Cerebellar cortex (tissue), 1 donor: Measurements from ENCODE around the gene GREB1L.

ENCODE experiments used
- DNase-seq: peaks from one replicate; pipeline ENCODE4 v3.0.0-alpha.2; 2015; ENCODE audit warnings: low spot score

Gene GREB1L

DNA sequence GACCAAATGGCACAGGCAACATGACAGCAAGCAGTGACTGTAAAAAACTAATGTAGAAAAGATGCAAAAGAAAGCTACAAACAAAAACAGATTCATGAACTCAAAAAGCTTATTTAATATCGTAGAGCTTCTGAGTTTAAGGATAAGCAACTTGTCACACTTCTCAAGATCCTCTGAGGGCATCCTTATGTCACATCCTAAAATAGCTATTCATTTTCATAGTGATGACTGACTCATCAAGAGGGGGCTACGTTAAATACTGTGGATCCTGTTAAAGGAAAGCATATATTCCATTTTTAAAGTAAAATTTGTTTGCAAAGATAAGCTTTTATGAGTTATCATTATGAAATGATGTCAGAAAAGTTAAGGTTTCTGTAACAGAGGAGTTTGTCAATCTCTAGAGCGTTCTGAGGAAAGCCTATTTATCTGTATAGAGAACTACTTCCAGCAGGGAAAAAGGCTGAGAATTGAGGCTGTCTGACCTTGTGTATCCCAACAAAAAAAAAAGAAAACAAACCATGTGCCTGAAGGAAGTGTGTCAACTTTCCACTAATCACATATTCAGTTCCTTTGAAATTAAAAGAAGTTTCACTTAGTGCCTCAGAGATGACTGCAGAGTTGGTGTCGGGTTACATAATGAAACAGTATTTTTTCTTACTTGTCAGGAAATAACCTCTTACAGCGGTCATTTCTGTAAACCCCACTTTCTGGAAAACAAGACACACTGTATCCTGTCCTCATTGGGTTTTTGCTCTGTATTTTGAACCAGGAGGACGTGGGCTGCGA is 243.0 kb downstream of the GREB1L start:
- no peak for DNase-seq

DNA sequence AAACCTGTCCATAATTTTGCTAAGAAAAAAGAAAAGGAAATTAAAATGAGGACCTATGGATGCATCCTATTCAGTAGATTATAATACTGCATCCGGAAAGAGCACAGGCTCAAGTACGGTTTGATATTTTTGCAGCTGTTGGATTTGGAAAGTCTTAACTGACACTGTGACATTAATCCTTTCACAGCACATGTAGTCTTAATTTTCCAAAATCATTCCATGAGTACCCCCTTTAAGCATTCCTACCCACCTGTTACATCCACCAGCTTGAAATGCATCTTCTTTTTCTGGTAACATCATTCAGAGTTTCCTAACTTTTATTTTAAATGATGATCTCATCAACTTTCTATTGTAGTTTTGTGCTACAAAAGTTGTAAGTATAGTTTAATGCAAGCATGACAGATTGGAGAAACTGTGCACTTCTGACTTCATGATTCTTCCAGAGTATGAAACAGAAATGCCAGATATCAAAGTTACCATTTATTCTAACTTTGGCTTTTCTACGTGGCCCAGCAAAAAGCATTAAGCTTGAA is 244.9 kb downstream of the GREB1L start:
- no peak for DNase-seq

DNA sequence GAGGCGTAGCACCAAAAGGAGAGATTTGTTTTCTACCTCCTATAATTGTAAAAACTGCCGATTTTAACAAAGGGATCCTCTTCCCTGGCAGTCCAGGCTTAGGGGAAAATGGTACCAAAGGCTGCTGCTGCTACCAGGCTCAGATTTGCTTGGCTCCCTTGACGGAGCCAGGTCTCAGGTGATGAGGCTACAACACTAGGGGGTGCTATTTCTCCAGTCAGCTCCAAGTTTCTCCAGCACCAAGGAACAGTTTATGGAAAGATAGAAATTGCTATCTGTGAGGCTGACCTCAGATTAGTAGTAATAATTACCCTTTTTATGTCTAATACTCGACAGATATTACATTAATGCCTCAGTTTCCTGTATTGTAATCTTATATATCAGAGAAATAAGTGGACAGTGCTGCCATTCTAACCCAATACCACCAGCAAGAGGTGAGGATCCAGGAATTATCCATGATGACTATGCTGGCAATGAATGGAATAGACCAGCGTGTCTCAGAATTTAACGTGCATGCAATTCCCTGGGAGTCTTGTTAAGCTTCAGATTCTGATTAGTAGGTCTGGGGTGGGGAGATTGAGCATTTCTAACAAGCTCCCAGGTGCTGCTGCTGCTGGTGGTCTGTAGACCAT is 247.2 kb downstream of the GREB1L start:
- peak; percentile 63 for DNase-seq

DNA sequence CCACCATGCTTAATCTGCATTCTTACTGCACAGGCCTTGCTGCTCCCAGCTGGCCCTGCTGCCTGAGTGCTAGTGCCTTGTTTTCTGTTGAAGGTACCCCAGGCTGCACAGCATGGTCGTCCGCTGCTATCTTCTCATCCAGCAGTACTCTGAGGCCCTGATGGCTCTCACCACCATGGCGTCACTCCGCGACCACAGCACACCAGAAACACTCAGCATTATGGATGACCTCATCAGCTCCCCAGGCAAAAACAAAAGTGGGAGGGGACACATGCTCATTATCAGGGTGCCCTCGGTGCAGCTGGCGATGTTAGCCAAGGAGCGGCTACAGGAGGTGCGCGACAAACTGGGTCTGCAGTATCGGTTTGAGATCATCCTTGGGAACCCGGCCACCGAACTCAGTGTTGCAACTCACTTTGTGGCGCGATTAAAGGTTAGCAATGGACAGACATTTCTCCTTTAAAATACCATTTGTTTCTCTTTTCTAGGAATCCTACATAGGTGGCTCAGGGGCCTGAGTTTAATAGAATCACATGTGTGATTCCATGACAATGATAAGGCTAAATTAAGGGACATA is 248.0 kb downstream of the GREB1L start:
- no peak for DNase-seq

DNA sequence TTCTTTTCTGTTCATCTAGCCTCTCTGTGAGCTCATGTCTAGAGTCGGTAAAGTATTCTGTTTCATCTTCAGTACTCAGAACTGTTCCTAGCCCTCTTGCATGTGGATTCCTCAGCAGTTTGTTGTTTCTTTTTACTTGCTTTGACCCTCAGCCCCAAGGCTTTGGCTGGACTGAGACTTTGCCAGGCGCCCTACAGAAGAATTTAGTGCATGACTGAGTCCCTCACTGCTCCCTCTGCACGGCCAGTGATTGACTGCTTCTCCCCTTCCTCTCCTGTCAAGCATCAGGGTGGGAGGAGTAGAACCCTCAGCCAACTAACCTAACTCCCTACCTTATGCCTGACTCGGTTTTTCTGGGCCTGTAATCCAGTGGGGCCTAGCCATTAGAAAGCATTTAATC is 248.7 kb downstream of the GREB1L start:
- DNase-seq = no peak

DNA sequence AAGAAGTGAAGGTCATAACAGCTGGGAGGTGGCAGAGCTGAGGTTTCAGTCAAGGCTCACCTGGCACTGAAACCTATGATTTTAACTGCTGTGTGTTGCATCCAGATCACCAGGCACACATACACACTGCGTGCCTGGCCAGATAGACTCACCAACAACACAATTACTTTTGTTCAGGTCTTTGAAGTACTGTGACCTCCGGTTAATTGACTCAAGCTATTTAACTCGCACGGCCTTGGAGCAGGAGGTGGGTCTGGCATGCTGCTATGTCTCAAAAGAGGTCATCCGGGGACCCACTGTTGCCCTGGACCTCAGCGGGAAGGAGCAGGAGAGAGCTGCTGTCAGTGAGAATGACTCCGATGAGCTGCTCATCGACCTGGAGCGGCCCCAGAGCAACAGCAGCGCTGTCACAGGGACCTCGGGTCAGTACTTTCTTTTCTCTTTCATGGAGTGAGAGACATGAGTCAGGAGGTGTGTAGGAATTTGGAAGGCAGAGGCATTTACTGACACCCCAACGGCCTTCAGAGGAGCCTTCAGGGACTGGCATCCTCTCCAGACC is 254.3 kb downstream of the GREB1L start:
- no peak for DNase-seq

DNA sequence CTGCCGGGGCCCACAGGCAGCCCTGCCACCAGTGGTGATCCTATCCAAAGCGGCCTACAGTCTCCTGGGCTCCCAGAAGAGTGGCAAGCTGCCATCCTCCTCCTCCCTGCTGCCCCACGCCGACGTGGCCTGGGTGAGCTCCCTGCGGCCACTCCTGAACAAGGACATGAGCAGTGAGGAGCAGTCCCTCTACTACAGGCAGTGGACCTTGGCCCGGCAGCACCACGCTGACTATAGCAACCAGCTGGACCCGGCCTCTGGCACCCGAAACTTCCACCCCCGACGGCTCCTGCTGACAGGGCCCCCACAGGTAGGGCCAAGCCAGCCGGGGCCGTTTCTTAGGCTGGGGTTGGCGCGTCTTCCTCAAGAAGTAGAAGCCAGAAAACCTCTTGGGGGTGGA is 258.0 kb downstream of the GREB1L start:
- DNase-seq = no peak

DNA sequence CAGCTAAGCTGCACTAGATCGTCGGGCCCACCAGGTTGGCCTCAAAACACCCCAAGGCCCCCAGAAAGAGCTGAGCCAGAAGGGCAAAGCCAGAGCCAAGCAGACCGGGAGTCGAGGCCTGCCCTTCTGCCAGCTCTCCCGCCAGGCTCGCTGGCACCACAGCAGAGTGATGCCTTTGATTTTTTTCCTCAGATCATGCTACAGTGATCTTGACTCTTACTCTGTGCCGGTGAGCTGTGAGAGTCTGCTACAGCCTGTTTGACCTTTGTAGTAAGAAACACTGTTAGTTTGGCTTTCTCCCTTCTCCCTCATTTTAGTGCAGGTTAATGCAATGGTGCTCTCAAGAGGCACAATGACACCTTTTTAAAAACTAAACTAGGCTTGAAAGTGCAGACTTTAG is 260.6 kb downstream of the GREB1L start:
- DNase-seq = peak; percentile 56

DNA sequence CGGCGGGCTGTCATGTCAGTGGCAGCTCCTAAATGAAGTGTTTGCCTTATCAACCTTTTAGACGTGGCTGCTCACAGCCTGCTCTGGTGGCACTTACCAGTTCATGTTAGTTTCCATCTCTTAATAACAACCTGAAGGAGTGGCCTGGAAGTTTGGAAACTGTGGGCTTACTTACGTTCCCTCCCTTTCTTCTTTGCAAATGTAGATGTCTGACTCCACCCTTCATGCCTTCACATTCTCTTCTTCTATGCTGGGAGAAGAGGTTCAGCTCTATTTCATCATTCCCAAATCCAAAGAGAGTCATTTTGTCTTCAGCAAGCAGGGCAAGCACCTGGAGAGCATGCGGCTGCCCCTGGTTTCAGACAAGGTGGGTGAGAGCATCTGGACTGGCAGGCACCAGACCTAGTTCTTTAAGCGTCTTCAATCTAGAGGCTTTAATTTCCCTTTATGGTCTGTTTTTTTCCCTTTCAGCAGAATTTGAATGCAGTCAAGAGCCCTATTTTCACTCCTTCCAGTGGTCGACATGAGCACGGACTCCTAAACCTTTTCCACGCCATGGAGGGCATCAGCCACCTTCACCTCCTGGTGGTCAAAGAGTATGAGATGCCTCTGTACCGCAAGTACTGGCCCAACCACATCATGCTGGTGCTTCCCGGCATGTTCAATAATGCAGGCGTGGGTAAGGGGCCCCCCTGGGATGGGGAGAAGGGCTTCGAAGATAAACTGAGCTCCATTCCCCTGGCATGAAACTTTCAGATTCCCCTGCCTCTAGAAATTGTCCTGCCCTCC is 266.1 kb downstream of the GREB1L start:
- no peak for DNase-seq

DNA sequence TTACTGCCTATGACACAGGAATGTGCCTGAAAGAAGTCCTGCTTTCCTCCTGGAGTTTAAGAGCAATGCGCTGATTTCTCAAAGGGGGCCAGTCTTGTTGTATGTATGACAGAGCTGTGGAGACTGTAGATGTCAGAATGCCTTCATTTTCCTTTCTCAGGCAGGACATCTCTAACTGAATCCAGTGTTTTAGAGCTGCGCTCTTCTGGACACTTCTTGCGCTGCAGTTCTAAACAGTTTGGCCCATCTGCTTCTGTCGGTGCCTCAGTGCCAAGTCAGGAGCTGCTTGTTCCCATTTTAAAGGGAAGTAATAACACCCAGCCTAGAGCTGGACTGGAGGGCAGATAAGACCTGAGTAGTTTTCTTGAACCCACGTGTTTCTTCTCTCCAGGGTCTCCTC is 267.0 kb downstream of the GREB1L start:
- DNase-seq = peak; percentile 17

DNA sequence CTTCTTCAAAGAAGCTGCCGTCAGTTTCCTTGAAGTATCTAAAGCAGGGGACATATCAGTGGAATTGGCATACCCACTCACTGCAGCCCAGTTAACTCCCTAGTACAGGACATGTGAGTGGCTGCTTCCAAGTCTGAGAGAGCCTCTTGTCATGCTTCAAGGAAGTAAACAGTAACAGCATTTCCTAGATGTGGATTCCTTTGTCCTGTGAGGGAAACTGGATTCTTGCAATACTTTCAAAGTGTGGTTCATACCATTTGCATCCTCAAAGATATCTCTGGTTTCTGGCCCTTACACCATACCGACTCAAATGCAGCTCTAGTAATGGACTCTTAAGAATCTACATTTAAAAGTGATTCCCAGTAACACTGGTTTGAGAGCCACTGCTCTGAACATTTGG is 271.3 kb downstream of the GREB1L start:
- DNase-seq = no peak

DNA sequence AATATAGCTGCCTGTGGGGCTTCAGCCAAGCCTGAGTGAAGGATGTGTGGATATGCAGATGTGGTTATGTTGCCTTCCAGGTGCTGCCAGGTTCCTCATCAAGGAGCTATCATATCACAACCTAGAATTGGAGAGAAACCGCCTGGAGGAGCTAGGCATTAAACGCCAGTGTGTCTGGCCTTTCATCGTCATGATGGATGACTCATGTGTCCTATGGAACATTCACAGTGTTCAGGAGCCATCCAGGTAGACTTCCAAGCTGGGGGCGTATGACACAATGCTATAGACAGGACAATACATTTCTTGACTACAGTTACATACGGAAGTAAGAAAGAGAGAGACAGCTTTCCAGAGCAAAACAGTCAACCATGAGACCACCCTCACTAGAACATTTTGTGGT is 271.7 kb downstream of the GREB1L start:
- no peak for DNase-seq

DNA sequence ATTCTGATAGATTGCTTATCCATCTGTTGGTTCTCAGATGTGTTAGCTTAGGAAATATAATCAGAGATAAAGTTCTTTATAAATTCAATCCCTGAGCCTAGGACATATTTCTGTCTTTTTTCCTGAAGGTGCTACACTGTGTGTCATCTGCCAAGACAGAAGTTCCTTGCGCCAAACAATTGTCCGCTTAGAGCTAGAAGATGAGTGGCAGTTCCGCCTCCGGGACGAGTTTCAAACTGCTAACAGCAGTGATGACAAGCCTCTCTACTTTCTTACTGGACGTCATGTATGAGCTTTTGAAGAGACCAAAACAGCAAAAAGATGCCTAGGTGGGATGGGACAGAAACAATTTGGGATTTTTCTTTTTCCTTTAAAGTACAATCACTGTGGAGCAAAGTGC is 280.5 kb downstream of the GREB1L start:
- DNase-seq = no peak

DNA sequence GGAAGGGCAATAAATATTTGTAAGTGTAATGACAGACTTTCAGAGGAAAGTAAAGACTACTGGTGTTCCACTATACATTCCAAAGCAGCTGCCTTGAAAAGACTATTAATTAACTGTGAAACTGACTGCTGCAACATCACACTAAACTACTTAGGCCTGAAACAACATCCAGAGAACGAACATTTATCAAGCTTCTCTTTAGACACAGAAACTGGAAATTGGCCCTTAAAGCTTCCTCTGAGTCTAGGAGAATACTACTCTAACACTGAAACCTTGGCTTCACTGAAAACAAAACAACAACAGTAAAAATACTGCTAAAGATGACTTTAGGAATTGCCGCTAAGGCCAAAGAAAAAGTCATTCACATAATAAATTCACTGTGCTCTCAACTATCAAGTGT is 283.9 kb downstream of the GREB1L start:
- DNase-seq = no peak

DNA sequence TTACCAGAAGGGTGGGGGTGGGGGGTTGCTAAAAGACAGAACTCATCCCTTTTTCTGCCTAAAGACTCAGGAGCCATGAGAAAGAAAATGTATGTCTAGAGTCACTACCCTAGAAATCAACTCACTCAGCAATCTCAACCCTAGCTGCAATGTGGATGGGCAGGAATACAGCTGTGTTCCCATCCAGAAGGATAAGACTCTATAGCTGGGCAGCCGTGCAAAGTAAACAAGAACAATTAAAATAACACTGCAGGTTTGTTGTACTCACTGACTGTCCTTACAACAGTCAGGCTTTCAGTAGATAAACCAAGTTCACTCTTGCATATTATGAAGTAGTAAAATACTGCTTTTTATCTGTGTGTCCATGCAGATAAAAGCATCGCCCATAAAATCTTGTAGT is 284.4 kb downstream of the GREB1L start:
- DNase-seq = no peak

DNA sequence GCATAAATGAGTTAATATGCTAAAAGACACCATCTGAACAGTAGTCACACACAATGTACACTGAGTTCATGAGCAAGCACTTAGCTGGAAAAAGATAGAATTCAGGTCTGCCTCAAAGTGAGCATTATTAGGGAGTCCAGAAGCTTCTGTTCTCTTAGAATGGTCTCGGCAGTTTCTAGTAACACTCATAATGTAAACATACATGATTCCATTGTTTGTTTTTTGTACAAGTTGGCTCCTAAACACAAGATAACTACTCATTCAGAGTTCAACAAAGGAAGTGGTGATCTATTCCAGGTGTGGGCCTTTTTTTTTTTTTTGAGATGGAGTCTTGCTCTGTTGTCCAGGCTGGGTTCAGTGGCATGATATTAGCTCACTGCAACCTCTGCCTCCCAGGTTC is 292.3 kb downstream of the GREB1L start:
- DNase-seq = no peak

DNA sequence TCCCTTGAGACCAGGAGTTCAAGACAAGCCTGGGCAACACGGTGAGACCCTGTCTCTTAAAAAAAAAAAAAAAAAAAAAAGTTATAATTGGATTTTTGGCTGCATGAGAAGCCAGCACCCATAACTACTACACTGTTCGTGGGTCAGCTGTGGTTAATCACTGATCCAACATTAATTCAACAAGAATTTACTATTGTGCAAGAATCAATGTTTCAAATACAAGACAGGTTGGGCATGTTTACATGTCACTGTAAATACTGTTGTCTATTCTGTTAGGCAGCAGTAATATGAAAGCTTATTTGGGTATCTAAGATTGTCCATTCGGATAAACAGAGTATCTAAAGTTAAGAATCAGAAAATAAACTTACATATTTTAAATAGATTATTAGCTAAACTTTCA is 296.2 kb downstream of the GREB1L start:
- no peak for DNase-seq

DNA sequence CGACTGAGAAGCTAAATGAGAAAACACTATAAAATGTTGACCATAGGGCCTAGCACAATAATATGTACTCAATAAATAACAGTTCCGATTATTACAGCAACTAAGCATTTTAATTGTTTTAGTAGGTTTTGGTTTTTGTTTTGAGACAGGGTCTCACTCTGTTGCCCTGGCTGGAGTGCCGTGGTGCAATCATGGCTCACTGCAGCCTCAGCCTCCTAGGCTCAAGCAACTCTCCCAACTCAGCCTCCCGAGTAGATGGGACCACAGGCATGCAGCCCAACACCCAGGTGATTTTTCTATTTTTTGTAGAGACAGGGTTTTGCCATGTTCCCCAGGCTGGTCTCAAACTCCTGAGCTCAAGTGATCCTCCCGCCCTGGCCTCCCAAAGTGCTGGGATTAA is 304.4 kb downstream of the GREB1L start:
- no peak for DNase-seq

DNA sequence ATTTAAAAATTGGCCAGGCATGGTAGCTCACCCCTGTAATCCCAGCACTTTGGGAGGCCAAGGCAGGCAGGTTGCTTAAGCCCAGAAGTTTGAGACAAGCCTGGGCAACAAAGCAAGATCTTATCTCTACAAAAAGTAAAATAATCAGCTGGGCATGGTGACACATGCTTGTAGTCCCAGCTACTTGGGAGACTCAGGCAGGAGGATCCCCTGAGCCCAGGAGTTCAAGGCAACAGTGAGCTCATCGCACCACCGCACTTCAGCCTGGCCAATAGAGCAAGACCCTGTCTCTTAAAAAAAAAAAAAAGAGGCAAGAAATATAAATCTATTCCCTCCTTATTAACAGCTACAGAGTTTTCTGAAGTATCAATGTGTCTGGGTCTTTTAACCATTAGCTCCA is 306.6 kb downstream of the GREB1L start:
- DNase-seq = no peak

DNA sequence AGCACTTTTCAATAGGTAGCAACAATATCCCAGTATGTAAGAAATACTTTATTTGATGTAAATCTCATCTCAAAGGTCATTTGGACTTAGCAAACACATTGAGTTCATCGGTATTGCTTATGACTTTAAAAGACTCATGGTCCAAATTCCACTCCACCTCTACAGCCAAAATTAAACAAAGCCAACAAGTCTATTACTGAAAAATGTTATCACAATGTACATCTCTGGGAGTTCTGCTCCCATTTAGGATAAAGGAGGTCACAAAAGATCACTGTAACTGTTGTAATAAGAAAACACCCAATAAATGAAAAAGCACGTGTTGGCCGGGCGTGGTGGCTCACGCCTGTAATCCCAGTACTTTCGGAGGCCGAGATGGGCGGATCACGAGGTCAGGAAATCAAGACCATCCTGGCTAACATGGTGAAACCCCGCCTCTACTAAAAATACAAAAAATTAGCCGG is 308.5 kb downstream of the GREB1L start:
- DNase-seq = no peak

DNA sequence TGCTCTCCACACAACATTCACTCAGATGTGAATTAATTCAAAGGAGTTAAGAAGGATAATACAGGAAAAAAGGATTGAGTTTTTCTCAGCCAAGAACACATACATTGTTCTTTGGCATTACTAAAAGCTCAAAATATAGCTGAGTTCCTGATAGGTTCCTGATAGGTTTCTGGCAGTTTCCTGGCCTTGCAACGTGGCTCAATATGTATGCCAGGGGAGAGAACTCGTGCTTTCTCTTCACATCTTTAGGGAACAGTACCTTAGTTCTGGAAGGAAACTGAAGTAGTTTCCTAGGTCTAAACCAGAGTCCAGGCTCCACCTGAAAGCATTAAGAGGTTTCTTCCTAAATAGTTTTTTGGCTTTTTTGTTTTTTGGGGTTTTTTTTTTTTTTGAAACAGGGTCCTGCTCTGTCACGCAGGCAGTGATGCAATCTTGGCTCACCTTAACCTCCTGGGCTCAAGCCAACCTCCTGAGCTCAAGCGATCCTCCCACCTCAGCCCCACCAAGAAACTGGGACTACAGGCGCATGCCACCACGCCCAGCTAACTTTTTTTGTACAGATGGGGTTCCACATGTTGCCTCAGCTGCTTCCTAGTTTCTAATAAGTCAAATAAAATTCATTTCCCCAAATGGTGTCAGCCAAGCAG is 315.7 kb downstream of the GREB1L start:
- DNase-seq = peak; percentile 4

DNA sequence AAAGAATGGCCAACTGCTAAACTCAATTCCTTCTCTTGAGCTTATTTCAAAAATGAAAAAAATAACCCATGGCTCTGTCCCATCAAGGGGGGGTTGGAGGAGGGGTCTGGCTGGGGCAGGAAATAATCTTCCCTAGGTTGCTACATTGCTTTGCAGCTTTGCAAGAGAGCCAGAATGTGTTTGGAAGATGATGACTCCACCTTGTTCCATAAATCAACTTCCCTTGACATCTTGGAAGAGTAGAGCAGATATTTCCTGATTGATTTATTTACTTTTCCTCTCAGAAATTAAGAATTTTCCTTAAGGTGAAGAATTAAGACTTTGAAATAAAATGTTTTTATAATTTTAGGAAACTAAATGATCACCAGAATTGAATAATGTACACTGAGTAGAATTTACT is 317.2 kb downstream of the GREB1L start:
- no peak for DNase-seq
